Measurements from ENCODE around the gene C1orf50.

DNA sequence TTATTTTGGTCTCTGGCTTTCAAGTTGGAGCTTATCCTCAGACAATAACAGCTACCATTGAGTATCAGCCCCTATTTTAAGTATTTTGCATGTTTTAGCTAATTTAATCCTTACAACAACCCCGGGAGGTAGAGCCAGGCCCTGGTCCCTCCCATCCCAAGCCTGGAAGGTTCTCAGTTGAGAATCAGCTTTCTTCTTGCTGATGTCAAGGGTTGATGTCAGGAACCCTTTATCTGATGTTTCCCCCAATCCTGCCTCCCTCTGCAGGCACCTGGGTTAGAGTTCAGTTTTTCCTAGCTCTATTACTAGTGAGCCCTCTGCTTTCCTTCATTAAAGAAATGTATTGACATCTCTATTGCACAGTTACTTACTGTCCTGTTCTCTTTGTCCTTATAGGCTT, 53.8 kb downstream of the C1orf50 start:
- TF ChIP-seq, protein P1, sequence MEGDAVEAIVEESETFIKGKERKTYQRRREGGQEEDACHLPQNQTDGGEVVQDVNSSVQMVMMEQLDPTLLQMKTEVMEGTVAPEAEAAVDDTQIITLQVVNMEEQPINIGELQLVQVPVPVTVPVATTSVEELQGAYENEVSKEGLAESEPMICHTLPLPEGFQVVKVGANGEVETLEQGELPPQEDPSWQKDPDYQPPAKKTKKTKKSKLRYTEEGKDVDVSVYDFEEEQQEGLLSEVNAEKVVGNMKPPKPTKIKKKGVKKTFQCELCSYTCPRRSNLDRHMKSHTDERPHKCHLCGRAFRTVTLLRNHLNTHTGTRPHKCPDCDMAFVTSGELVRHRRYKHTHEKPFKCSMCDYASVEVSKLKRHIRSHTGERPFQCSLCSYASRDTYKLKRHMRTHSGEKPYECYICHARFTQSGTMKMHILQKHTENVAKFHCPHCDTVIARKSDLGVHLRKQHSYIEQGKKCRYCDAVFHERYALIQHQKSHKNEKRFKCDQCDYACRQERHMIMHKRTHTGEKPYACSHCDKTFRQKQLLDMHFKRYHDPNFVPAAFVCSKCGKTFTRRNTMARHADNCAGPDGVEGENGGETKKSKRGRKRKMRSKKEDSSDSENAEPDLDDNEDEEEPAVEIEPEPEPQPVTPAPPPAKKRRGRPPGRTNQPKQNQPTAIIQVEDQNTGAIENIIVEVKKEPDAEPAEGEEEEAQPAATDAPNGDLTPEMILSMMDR (IDR thresholded peaks at IDR 0.05), result no peak
- no peak for TF ChIP-seq EZH2 (IDR thresholded peaks at IDR 0.05; ENCODE audit: borderline replicate concordance, insufficient read depth, low read depth, low read length, poor library complexity, severe bottlenecking)

Measured in B cell (primary cell).